Measurements from ENCODE around the gene GLP2R.

Gene GLP2R

DNA sequence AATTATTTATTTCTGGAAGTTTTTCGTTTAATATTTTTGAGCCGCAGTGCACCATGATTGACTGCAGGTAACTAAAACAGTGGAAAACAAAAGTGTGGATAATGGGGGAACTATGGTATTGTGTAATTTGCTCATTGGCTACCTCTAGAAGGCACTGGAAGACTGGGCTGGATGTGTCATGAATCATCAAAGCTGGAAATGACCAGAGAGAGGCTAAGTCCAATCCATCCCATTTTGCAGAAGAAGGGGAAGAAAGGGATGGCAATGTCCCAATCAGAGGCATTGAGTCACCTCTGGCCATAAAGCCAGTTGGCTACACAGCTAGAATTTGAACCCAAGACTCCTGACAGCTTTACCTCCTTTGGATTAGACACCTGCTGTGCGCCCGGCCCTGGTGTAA, 29.3 kb downstream of the GLP2R start:
- H3K9me3 ChIP-seq = no peaks in the 10 kb centered on the region
- no peak overlapping the region for H3K27ac ChIP-seq
- H3K36me3 ChIP-seq = no peaks in the 10 kb centered on the region
- H3K4me3 ChIP-seq (ENCODE audit: low read depth in 1 of 2, low read length in 1 of 2) = no peak overlapping the region
- no peaks in the 10 kb centered on the region for H3K4me1 ChIP-seq (ENCODE audit: control insufficient read depth in 1 of 2, insufficient read depth in 1 of 2, low read depth in 1 of 2, low read length in 1 of 2)
- TF ChIP-seq CTCF (IDR thresholded peaks at IDR 0.05) = no peak
- peaks cover 8% of the 10 kb centered on the region for H3K27me3 ChIP-seq

GRCh38 chr17:9859781-9860180, 34.1 kb downstream of the GLP2R start:
- Histone ChIP-seq H3K36me3 (no peaks in the 10 kb centered on the region), H3K9me3 (no peaks in the 10 kb centered on the region), H3K4me1 (ENCODE audit: control insufficient read depth in 1 of 2, insufficient read depth in 1 of 2, low read depth in 1 of 2, low read length in 1 of 2) (peaks cover 4 to 9% of the 10 kb centered on the region in 2 experiments), H3K27ac (no peak overlapping the region), H3K4me3 (ENCODE audit: low read depth in 1 of 2, low read length in 1 of 2) (no peak overlapping the region), H3K27me3 (no peaks in the 10 kb centered on the region)
- no peak for TF ChIP-seq CTCF (IDR thresholded peaks at IDR 0.05)

GRCh38 chr17:9860851-9861250, 35.1 kb downstream of the GLP2R start:
- H3K4me3 ChIP-seq (ENCODE audit: low read depth in 1 of 2, low read length in 1 of 2) = no peak overlapping the region
- no peak overlapping the region for H3K27ac ChIP-seq
- H3K4me1 ChIP-seq (ENCODE audit: control insufficient read depth in 1 of 2, insufficient read depth in 1 of 2, low read depth in 1 of 2, low read length in 1 of 2) = peaks cover 15 to 20% of the 10 kb centered on the region in 2 experiments
- no peaks in the 10 kb centered on the region for H3K27me3 ChIP-seq
- TF ChIP-seq CTCF (IDR thresholded peaks at IDR 0.05) = no peak
- no peaks in the 10 kb centered on the region for H3K36me3 ChIP-seq
- H3K9me3 ChIP-seq = no peaks in the 10 kb centered on the region

DNA sequence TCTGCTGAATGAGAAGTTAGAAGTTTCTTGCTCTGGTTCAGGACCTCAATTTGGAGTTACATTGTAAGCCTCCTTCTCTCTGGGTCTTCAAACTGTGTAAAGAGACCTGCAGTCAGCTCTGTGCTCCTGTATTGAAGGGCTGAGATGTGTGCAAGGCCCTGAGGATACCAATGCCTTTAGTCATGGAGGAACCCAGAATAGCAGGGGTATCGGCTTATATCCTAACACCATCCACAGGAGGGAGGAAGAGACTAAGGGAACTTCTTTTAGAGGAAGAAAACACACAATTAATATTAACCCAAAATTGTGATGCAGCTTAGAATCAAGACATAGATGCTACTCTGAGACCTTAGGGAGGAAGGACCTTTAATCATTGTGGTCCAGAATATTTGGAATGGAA, 36.5 kb downstream of the GLP2R start:
- no peaks in the 10 kb centered on the region for H3K27me3 ChIP-seq
- no peak overlapping the region for H3K4me3 ChIP-seq (ENCODE audit: low read depth in 1 of 2, low read length in 1 of 2)
- H3K4me1 ChIP-seq (ENCODE audit: control insufficient read depth in 1 of 2, insufficient read depth in 1 of 2, low read depth in 1 of 2, low read length in 1 of 2) = peaks cover 19 to 26% of the 10 kb centered on the region in 2 experiments
- no peaks in the 10 kb centered on the region for H3K9me3 ChIP-seq
- TF ChIP-seq CTCF (IDR thresholded peaks at IDR 0.05) = no peak
- no peaks in the 10 kb centered on the region for H3K36me3 ChIP-seq
- H3K27ac ChIP-seq = no peak overlapping the region

DNA sequence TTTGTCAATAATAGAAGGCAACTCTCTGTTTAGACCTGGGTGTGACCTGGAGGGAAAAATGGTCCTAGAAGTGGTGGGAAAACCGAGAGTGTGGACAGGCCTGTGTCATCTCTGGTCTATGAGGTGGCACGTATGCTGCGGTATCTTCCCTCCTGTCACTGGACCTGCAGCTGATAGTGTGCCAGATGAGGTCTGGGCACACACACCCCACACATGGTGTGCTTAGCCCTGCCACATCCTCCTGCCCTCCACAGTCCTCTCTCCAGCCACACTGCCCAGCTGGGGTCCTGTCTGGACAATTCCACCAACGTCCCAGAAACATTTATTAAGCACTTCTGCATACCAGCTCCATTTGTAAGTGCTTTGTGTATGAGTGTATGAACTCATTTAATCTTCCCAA, 37.2 kb downstream of the GLP2R start:
- H3K27me3 ChIP-seq = no peaks in the 10 kb centered on the region
- H3K36me3 ChIP-seq = no peaks in the 10 kb centered on the region
- no peaks in the 10 kb centered on the region for H3K9me3 ChIP-seq
- no peak for TF ChIP-seq CTCF (IDR thresholded peaks at IDR 0.05)
- H3K4me3 ChIP-seq (ENCODE audit: low read depth in 1 of 2, low read length in 1 of 2) = no peak overlapping the region
- H3K4me1 ChIP-seq (ENCODE audit: control insufficient read depth in 1 of 2, insufficient read depth in 1 of 2, low read depth in 1 of 2, low read length in 1 of 2) = peaks cover 19 to 26% of the 10 kb centered on the region in 2 experiments
- H3K27ac ChIP-seq = no peak overlapping the region

- Histone ChIP-seq H3K27ac (no peak overlapping the region), H3K36me3 (no peaks in the 10 kb centered on the region), H3K27me3 (no peaks in the 10 kb centered on the region), H3K4me1 (ENCODE audit: control insufficient read depth in 1 of 2, insufficient read depth in 1 of 2, low read depth in 1 of 2, low read length in 1 of 2) (peaks cover 23 to 28% of the 10 kb centered on the region in 2 experiments), H3K9me3 (no peaks in the 10 kb centered on the region), H3K4me3 (ENCODE audit: low read depth in 1 of 2, low read length in 1 of 2) (no peak overlapping the region)
- TF ChIP-seq CTCF (IDR thresholded peaks at IDR 0.05) = no peak
Observed at GRCh38 chr17:9865586-9865985, 39.9 kb downstream of the GLP2R start.
